Chondrocyte (in vitro differentiated cells): ENCODE measurements around the gene JUNB. TPM values are rescaled to one million over a fixed set of nuclear protein-coding genes. Genes with fewer than 3 reads are reported as not detected.

Experiments used
- DNase-seq: peaks from one replicate; pipeline ENCODE4 v3.0.0; 2021; ENCODE audit warnings: mixed read lengths, low spot score
- H3K27ac Mint-ChIP-seq: one replicate; pipeline ENCODE4 v1.8.0; 2021; ENCODE audit warnings: mild to moderate bottlenecking, moderate library complexity, mixed read lengths; ENCODE audit not compliant: unreplicated experiment
- H3K27me3 Mint-ChIP-seq: 2 replicates; pipeline ENCODE4 v1.8.0; 2021; ENCODE audit warnings: low read depth, mixed read lengths
- H3K36me3 Mint-ChIP-seq: 2 replicates; pipeline ENCODE4 v1.8.0; 2021; ENCODE audit warnings: low read depth, mixed read lengths
- H3K4me1 Mint-ChIP-seq: 2 replicates; pipeline ENCODE4 v1.8.0; 2021; ENCODE audit warnings: low read depth, mild to moderate bottlenecking, mixed read lengths
- H3K4me3 Mint-ChIP-seq: one replicate; pipeline ENCODE4 v1.8.0; 2021; ENCODE audit warnings: mild to moderate bottlenecking, moderate library complexity, mixed read lengths; ENCODE audit not compliant: unreplicated experiment
- H3K9me3 Mint-ChIP-seq: 2 replicates; pipeline ENCODE4 v1.8.0; 2021; ENCODE audit warnings: low read depth, mixed read lengths
- CTCF ChIP-seq: fragments of 200-600 bp; sonication (generic); IDR thresholded peaks from 2 replicates; pipeline ENCODE4 v1.5.0; 2021; ENCODE audit warnings: antibody characterized with exemption, mild to moderate bottlenecking, moderate library complexity
- total RNA-seq: library from RNA; stranded (reverse); gene quantifications from 3 replicates; pipeline ENCODE4 v1.2.1, GENCODE V29; 2021

The JUNB gene
- total RNA-seq, 1 donor from 2014 or later, result 122 TPM

- Mint-ChIP-seq H3K27ac (peak overlapping the region; percentile 98), H3K4me3 (peak overlapping the region; percentile 87), H3K9me3 (no peaks in the 10 kb centered on the region), H3K4me1 (peaks cover 38% of the 10 kb centered on the region), H3K36me3 (no peaks in the 10 kb centered on the region), H3K27me3 (no peaks in the 10 kb centered on the region)
- no peak for TF ChIP-seq CTCF
- DNase-seq, result no peak
These were observed 12.5 kb upstream of the JUNB start for GRCh38 chr19:12778905-12779161.

DNA sequence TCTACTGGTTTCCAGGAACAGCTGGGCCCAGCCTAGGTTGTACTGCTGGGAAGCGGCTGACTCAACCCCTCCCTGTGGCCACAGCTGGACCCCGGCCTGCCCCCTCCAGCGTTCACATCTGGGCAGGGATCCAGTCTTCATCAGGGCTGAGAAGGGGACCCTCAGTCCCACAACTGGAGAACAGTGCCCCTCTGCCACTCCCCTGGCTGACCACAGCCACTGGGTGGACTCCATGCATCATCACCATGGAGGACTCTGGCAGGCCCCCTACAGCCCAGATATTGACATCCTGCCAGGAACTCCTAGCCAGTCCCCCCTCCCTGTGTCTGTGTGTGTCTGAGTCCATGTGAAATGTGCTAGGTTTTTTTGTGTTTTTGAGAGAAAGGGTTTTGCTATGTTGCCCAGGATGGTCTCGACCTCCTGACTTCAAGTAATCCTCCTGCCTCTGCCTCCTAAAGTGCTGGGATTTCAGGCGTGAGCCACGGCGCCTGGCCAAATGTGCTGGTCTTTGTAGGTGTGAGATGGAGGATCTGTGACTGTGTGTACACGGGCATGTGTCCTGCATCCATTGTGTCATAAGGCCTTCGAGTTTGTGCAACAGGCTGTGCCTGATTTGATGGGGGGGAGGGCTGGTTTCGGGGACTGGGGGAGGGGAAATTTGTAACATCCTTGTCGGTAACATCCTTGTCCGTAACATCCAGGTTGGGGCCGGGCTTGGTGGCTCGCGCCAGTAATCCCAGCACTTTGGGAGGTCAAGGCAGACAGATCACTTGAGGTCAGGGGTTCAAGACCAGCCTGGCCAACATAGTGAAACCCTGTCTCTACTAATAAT lies 11.9 kb upstream of the JUNB start:
- Mint-ChIP-seq H3K27ac (peak overlapping the region; percentile 98), H3K36me3 (no peaks in the 10 kb centered on the region), H3K27me3 (no peaks in the 10 kb centered on the region), H3K9me3 (no peaks in the 10 kb centered on the region), H3K4me3 (peak overlapping the region; percentile 87), H3K4me1 (peaks cover 37% of the 10 kb centered on the region)
- no peak for DNase-seq
- peak; percentile 38 for TF ChIP-seq CTCF

GRCh38 chr19:12782174-12782423 lies 9.2 kb upstream of the JUNB start:
- Mint-ChIP-seq H3K27ac (peak overlapping the region; percentile 96), H3K4me1 (peaks cover 41% of the 10 kb centered on the region), H3K36me3 (no peaks in the 10 kb centered on the region), H3K27me3 (no peaks in the 10 kb centered on the region), H3K9me3 (no peaks in the 10 kb centered on the region), H3K4me3 (peak overlapping the region; percentile 67)
- no peak for TF ChIP-seq CTCF
- DNase-seq, result no peak

GRCh38 chr19:12782424-12783290 lies 8.6 kb upstream of the JUNB start:
- DNase-seq, result no peak
- Mint-ChIP-seq H3K4me3 (peak overlapping the region; percentile 67), H3K27me3 (no peaks in the 10 kb centered on the region), H3K27ac (peak overlapping the region; percentile 96), H3K9me3 (no peaks in the 10 kb centered on the region), H3K4me1 (peaks cover 41% of the 10 kb centered on the region), H3K36me3 (no peaks in the 10 kb centered on the region)
- peak; percentile 43 for TF ChIP-seq CTCF

GRCh38 chr19:12783291-12783848 lies 7.9 kb upstream of the JUNB start:
- DNase-seq, result no peak
- no peaks in the 10 kb centered on the region for H3K36me3 Mint-ChIP-seq
- H3K27ac Mint-ChIP-seq, result no peak overlapping the region
- peaks cover 42% of the 10 kb centered on the region for H3K4me1 Mint-ChIP-seq
- H3K4me3 Mint-ChIP-seq, result peak overlapping the region; percentile 46
- H3K27me3 Mint-ChIP-seq, result no peaks in the 10 kb centered on the region
- no peaks in the 10 kb centered on the region for H3K9me3 Mint-ChIP-seq
- no peak for TF ChIP-seq CTCF
